Panc1 (cell line): Measurements from ENCODE around the gene ANKMY2. TPM values are rescaled to one million over a fixed set of nuclear protein-coding genes. Genes with fewer than 3 reads are reported as not detected.

Source experiments
- ATAC-seq: fragments of 200-7000 bp; cut with Tn5 transposase; 2 replicates; pipeline ENCODE4 v1.9.1; 2020; ENCODE audit warnings: mild to moderate bottlenecking, moderate library complexity
- BruUV-seq: library from RNA; stranded (reverse); fragments of 400-500 nt; replicated peaks from 2 replicates; lab custom pipeline; 2021; lab: Mats Ljungman, UMichigan
- CTCF ChIA-PET: fragments of 300-600 bp; sonication (Branson Sonifier 250); formaldehyde crosslinking; loops from one replicate; lab custom pipeline; 2022; ENCODE audit warnings: antibody characterized with exemption; lab: Charles Lee
- POLR2A ChIA-PET: fragments of 300-600 bp; sonication (Branson Sonifier 250); formaldehyde crosslinking; loops from one replicate; lab custom pipeline; 2022; ENCODE audit warnings: antibody characterized with exemption; lab: Charles Lee
- DNase-seq: peaks from one replicate; pipeline ENCODE4 v3.0.0-alpha.2; 2010; ENCODE audit warnings: low read depth, low spot score
- H3K27ac ChIP-seq: 2 replicates; pipeline ENCODE4 v1.5.1; 2011; ENCODE audit warnings: mild to moderate bottlenecking, low read length, inconsistent platforms
- H3K27me3 ChIP-seq: fragments of 200-500 bp; sonication (Bioruptor generic); 2 replicates; pipeline ENCODE4 v1.6.0; 2014; ENCODE audit warnings: low read length, inconsistent platforms; ENCODE audit not compliant: control insufficient read depth, insufficient read depth
- H3K36me3 ChIP-seq: fragments of 200-500 bp; sonication (Bioruptor generic); 2 replicates; pipeline ENCODE4 v1.5.1; 2014; ENCODE audit warnings: inconsistent platforms, mild to moderate bottlenecking, low read length, moderate library complexity; ENCODE audit not compliant: control insufficient read depth, insufficient read depth
- H3K4me1 ChIP-seq: 2 replicates; pipeline ENCODE4 v1.5.1; 2011; ENCODE audit warnings: inconsistent platforms, mild to moderate bottlenecking, low read length, moderate library complexity; ENCODE audit not compliant: control insufficient read depth, insufficient read depth
- H3K4me3 ChIP-seq, 2 experiments: 2 replicates each; pipeline ENCODE4 v1.5.1; 2011 to 2012; ENCODE audit warnings: low read depth in 2 of 2, low read length in 2 of 2, mild to moderate bottlenecking in 2 of 2, inconsistent platforms in 1 of 2, moderate library complexity in 1 of 2
- H3K9me3 ChIP-seq: fragments of 200-500 bp; sonication (Bioruptor generic); 2 replicates; pipeline ENCODE4 v1.5.1; 2014; ENCODE audit warnings: low read depth, mild to moderate bottlenecking, inconsistent platforms, low read length, moderate library complexity; ENCODE audit not compliant: control insufficient read depth, insufficient read depth
- CTCF ChIP-seq: fragments of 450-650 bp; IDR thresholded peaks from 2 replicates; pipeline ENCODE4 v1.5.1; 2017; ENCODE audit warnings: mild to moderate bottlenecking
- POLR2AphosphoS5 ChIP-seq: IDR thresholded peaks from 2 replicates; pipeline ENCODE4 v1.6.1; 2012; ENCODE audit warnings: mild to moderate bottlenecking, low read depth, low read length, moderate library complexity
- REST ChIP-seq, 2 experiments: IDR thresholded peaks; 2 replicates each; pipeline ENCODE4 v1.6.1; 2011 to 2012; ENCODE audit warnings: low read depth in 2 of 2, control low read depth in 1 of 2, low read length in 1 of 2, mild to moderate bottlenecking in 1 of 2, moderate library complexity in 1 of 2; ENCODE audit not compliant: insufficient read depth in 1 of 2
- SIN3A ChIP-seq: IDR thresholded peaks from 2 replicates; pipeline ENCODE4 v1.6.1; 2012; ENCODE audit warnings: low read depth, mild to moderate bottlenecking, low read length, moderate library complexity, borderline replicate concordance; ENCODE audit not compliant: insufficient read depth
- TCF7L2 ChIP-seq: IDR thresholded peaks from 2 replicates; pipeline ENCODE4 v1.6.1; 2011; ENCODE audit warnings: mild to moderate bottlenecking, low read depth, low read length, inconsistent platforms
- in situ Hi-C: cut with HindIII; loops from 2 replicates; pipeline ENCODE4 v1.10.0; 2016; ENCODE audit warnings: low sequenced_read_pairs, low pct_unique_long_range_greater_than_20kb
- intact Hi-C: fragments of 100-400 bp; cut with micrococcal nuclease; formaldehyde crosslinking; loops from one replicate; pipeline ENCODE4 v1.10.0; 2022; ENCODE audit not compliant: unreplicated experiment
- total RNA-seq: library from RNA; stranded (reverse); gene quantifications from one replicate; pipeline ENCODE4 v1.2.1, GENCODE V29; 2021; ENCODE audit not compliant: unreplicated experiment

Gene ANKMY2
- total RNA-seq, 1 experiment from 2014 or later = 18.6 TPM

GRCh38 chr7:16561943-16562342, 83.6 kb downstream of the ANKMY2 start:
- no peaks in the 10 kb centered on the region for H3K36me3 ChIP-seq
- H3K27ac ChIP-seq = no peak overlapping the region
- DNase-seq (no peak), ATAC-seq (no peak)
- intact Hi-C loops = loop anchor here (10.0 kb wide), 1 partner anchor 447 kb away; no protein-coding TSS in a partner anchor
- in situ Hi-C loops = no loop called here
- H3K27me3 ChIP-seq = no peaks in the 10 kb centered on the region
- TF ChIP-seq CTCF = no peak
- H3K4me1 ChIP-seq = no peaks in the 10 kb centered on the region
- H3K4me3 ChIP-seq = no peak overlapping the region
- BruUV-seq = no TSS peak
- CTCF ChIA-PET = interaction anchor here (1.0 kb wide), 1 partner anchor 484 kb away, joined by 3 read pairs; no protein-coding TSS in a partner anchor
- no peaks in the 10 kb centered on the region for H3K9me3 ChIP-seq
- POLR2A ChIA-PET = no interaction called here

DNA sequence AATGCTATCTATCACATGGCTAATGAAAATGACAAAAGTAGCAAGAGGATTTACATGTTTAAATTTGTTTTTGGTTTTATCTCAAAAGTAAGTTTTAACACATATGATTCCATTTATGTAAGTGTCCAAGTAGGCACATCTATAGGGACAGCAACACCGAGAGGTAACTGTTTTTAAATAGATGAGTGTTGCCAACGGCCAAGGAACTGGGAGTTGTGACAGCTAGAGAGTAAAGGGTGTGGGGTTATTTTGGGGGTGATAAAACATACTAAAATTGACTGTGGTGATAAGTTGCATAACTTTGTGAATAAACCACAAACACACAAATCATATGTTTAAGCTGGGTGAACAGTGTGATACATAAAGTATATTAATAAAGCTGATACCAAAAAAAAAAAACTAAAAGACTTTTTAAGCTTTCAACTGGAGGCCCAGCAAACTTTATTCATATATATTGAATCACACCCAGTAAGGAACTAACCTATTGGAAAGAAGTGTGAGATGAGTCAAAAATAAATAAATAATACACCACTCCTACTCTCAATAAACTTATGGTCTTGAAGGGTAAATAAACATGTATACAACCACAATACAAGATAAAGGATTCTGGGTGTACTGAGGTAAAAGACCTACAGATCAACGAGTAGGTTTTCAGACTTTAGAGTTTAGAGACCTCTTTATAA, 85.9 kb downstream of the ANKMY2 start:
- ChIA-PET CTCF (no interaction called here), POLR2A (no interaction called here)
- intact Hi-C loops = loop anchor here (10.0 kb wide), 1 partner anchor 445 kb away; no protein-coding TSS in a partner anchor
- BruUV-seq = no TSS peak
- H3K27me3 ChIP-seq = no peaks in the 10 kb centered on the region
- no peaks in the 10 kb centered on the region for H3K9me3 ChIP-seq
- H3K4me1 ChIP-seq = no peaks in the 10 kb centered on the region
- TF ChIP-seq CTCF (no peak), POLR2AphosphoS5 (no peak), TCF7L2 (no peak), REST (IDR thresholded peaks at IDR 0.05; ENCODE audit: insufficient read depth in 1 of 2, low read depth in 2 of 2, low read length in 1 of 2) (no peak), SIN3A (no peak)
- peak; percentile 24; the same call in 1 of the 2 replicates for ATAC-seq
- DNase-seq = no peak
- no peaks in the 10 kb centered on the region for H3K36me3 ChIP-seq
- in situ Hi-C loops = no loop called here
- H3K27ac ChIP-seq = no peak overlapping the region
- H3K4me3 ChIP-seq = no peak overlapping the region
